ENCODE data around the gene RETREG3. TPM values are rescaled to one million over a fixed set of nuclear protein-coding genes. Genes with fewer than 3 reads are reported as not detected.
"Not testable (repeated sequence)": the region's sequence is repeated elsewhere in the genome, so short reads cannot be mapped to it uniquely, and the experiment has no call there.

Gene RETREG3
- total RNA-seq, 1 donor, result 80.3 TPM

DNA sequence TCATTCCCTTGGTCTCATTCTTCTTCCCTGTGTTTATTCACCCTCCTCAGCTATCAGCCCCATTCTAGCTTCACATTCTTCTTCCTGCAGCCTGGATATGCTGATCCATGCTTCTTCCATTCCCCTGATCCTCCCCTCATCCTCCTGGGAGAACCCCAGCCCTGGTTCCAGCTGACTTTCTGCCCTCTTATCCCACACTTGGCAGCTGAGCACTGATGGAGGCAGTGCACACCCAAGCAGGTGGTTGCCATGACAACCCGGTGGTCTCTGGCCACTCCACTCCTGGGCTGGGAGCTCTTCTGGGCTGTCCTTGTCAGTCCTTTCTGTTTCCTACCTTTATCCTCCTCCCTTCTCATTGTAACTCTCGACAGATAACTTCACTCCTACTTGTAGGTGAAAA is 33.2 kb upstream of the RETREG3 start:
- TF ChIP-seq, protein P1, sequence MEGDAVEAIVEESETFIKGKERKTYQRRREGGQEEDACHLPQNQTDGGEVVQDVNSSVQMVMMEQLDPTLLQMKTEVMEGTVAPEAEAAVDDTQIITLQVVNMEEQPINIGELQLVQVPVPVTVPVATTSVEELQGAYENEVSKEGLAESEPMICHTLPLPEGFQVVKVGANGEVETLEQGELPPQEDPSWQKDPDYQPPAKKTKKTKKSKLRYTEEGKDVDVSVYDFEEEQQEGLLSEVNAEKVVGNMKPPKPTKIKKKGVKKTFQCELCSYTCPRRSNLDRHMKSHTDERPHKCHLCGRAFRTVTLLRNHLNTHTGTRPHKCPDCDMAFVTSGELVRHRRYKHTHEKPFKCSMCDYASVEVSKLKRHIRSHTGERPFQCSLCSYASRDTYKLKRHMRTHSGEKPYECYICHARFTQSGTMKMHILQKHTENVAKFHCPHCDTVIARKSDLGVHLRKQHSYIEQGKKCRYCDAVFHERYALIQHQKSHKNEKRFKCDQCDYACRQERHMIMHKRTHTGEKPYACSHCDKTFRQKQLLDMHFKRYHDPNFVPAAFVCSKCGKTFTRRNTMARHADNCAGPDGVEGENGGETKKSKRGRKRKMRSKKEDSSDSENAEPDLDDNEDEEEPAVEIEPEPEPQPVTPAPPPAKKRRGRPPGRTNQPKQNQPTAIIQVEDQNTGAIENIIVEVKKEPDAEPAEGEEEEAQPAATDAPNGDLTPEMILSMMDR (IDR thresholded peaks at IDR 0.05; ENCODE audit: insufficient read depth, low read depth, low read length), result no peak
- no peak overlapping the region for H3K4me3 ChIP-seq (ENCODE audit: low read depth, low read length)
- no peak for DNase-seq (ENCODE audit: low read depth)

DNA sequence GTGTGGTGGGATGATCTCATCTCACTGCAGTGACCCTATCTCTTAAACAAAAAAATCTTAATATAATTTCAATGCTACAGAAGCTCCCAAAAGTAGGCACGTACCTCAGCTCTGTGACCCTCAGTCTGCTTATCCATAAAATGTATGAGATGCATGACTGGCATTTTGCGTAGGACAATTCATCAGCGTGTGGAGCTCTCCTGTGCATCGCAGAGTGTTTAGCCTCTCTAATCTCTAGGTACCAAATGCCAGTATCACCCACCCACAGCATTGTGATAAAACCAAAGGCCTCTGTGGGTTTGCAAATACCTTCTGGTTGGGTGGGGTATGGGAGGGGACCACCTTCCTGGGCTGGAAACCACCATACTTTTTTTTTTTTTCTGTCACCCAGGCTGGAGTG is 30.9 kb upstream of the RETREG3 start:
- H3K4me3 ChIP-seq (ENCODE audit: low read depth, low read length), result no peak overlapping the region
- no peak for DNase-seq (ENCODE audit: low read depth)
- TF ChIP-seq, protein P1 (IDR thresholded peaks at IDR 0.05; ENCODE audit: insufficient read depth, low read depth, low read length), result no peak

DNA sequence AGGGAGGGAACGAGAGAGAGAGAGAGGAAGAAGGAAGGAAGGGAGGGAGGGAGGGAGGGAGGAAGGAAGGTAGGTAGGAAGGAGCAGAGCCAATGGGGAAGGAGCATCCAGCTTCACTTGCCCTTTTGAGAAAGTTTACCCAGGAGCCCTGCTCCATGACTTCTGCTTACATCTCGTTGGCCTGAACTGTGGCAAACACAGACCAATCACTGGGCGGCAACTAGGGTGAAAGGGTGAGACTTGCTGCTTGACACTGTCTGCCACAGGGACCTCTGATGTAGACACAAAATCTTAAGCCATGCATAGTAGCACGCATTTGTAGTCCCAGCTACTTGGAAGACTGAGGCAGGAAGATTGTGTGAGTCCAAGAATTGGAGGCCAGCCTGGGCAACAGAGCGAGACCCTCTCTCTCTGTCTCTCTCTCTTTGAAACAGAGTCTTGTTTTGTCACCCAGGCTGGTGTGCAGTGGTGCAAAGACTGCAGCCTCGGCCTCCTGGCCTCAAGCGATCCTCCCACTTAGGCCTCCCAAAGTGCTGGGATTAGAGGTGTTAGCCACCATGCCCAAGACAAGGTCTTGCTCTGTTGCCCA is 30.4 kb upstream of the RETREG3 start:
- no peak overlapping the region for H3K4me3 ChIP-seq (ENCODE audit: low read depth, low read length)
- TF ChIP-seq, protein P1 (IDR thresholded peaks at IDR 0.05; ENCODE audit: insufficient read depth, low read depth, low read length), result no peak
- no peak for DNase-seq (ENCODE audit: low read depth)

DNA sequence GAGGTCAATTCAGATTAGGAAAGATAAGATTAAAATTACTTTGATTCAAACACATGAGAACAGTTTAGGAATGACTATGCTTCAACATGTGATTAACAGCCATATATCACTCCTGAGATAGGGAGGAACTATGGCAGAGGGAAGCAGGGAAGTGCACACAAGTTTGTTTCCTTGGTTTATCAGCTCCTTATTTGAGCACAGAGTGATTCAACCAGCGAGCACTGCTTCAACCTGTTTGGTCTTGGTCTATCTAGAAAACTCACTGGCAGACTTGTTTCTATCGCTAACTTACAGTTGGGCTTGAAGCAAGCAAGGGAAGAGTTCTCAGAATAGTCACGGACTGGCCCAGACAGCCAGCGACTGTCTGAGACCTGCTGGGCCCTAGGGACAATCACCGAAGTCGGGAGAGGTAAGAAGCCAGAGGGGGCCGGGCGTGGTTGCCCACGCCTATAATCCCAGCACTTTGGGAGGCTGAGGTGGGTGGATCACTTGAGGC is 23.8 kb upstream of the RETREG3 start:
- TF ChIP-seq, protein P1 (IDR thresholded peaks at IDR 0.05; ENCODE audit: insufficient read depth, low read depth, low read length), result no peak
- no peak for DNase-seq (ENCODE audit: low read depth)
- H3K4me3 ChIP-seq (ENCODE audit: low read depth, low read length), result no peak overlapping the region

DNA sequence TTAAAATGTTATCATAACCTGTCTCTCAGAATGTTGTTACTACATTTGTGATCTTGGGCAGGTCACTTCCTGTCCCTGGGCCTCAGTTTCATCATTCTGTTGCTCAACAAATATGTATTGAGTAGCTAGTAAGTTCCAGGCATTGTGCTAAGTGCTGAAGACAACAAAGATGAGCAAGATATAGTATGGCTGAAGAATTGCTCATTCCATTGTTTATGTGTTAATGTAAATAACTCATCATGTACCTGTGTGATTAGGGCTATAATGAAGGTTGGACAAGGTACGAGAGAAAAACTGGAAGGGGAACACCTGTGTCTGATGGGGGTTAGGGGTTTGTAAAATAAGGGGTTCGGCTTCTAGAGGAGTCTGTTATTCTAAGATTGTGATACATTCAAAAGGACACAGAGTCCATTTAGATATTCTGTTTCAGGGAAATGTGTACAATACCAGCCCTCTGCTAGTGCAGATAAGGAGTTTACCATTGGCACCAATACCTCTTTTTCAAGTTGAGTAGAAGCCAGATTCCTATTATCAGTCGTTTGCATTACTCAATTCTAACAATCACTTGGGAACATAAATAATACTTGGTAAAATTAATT is 20.3 kb upstream of the RETREG3 start:
- TF ChIP-seq, protein P1 (IDR thresholded peaks at IDR 0.05; ENCODE audit: insufficient read depth, low read depth, low read length), result no peak
- no peak overlapping the region for H3K4me3 ChIP-seq (ENCODE audit: low read depth, low read length)
- peak; percentile 41 for DNase-seq (ENCODE audit: low read depth)

DNA sequence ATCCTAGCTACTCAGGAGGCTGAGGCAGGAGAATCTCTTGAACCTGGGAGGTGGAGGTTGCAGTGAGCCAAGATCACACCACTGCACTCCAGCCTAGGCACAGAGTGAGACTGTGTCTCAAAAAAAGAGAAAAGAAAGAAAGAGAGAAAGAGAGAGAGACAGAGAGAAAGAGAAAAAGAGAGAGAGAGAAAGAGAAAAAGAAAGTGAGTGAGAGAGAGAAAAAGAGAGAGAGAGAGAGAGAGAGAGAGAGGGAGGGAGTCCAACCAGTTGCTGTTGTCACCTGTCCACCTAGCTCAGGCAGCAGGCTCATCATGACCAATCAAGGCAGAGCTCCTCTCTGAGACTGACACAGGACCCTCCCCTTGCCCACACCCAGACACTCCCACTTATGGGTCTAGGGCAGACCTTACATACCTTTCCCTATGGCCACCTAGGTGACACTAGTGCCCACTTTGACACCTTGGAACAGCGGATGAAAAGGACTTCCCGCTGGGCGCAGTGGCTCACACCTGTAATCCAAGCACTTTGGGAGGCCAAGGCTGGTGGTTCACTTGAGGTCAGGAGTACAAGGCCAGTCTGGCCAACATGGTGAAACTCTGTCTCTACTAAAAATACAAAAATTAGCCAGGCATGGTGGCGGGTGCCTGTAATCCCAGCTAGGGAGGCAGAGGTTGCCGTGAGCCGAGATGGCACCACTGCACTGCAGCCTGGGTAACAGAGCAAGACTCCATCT is 18.0 kb upstream of the RETREG3 start:
- H3K4me3 ChIP-seq (ENCODE audit: low read depth, low read length); DNase-seq (ENCODE audit: low read depth): not testable (repeated sequence)
